ENCODE measurements around the gene NUP93. TPM values are rescaled to one million over a fixed set of nuclear protein-coding genes. Genes with fewer than 3 reads are reported as not detected.
"Not testable (repeated sequence)": the region's sequence is repeated elsewhere in the genome, so short reads cannot be mapped to it uniquely, and the experiment has no call there.

NUP93 gene
- total RNA-seq, 1 experiment from 2014 or later = 87.7 TPM

DNA sequence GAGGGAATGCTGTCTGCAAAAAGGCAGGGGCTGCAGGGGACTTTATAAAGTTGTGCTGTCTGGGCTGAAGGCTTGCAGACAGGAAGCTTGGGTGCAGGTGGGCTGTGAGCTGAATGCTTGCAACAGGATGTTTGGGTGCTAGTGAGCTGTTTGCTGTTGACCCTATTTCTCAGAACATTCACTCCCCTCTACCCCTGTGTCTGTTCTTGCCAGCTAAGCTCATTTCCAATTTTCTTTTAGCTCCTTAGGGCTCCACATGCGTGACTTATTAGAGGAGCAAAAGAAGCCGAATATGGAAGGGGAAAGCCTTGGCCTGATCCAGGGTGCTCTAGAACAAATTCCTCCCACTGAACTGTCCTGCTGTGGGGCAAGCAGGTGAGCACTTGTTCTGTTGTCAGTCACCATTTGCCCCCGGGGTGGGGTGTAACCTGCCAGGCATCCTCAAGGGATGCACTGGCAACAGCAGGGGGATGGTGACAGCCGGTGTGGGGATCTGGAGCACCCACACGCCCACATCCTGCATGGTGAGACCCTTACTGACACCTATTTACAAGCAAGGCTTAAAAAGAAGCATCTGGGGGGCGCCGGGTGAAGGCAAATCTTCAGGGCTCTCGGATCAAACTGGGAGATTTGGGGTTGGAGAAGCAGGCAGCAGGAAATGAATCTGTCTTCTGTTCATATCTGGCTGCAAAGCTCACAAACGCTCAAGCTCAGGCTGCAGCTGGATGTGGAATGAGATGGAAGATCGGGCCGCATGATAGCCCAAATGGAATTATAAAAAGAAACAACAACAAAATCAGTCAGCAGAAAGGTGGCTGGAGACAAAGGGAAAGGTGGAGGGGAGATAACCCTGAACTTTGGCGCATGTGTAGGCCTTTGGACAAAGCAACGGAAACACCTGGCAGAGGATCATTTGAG is 21.1 kb upstream of the NUP93 start:
- no peak for DNase-seq (ENCODE audit: extremely low read depth, low read depth)

DNA sequence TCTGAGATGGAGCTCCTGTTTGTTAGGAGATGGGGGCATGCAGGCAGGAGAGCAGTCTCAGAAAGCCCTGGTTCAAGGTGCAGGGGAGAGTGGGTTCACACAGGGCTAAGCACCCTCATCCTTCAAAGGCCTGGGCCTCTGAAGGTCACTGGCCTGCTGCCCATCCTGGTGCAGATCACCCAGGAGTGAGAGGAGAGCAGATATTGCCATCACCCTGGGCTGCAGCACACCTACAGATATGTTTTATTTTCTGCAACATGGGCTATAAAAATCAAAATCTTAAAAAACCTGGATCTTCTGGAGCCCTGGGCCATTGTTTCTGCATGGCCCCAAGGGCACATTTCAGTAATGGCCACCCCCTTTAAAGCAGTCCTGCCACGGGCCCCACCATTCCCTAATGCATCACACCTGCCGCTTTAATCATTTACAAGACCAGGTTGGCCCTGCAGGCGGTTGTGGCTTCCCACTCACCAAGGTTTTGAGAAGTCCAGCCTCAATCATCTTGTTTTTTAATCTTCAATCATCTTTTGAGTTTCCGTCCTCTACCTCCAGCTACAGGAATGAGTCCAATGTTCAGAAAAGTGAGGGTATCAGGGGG is 20.4 kb upstream of the NUP93 start:
- DNase-seq (ENCODE audit: extremely low read depth, low read depth) = no peak

DNA sequence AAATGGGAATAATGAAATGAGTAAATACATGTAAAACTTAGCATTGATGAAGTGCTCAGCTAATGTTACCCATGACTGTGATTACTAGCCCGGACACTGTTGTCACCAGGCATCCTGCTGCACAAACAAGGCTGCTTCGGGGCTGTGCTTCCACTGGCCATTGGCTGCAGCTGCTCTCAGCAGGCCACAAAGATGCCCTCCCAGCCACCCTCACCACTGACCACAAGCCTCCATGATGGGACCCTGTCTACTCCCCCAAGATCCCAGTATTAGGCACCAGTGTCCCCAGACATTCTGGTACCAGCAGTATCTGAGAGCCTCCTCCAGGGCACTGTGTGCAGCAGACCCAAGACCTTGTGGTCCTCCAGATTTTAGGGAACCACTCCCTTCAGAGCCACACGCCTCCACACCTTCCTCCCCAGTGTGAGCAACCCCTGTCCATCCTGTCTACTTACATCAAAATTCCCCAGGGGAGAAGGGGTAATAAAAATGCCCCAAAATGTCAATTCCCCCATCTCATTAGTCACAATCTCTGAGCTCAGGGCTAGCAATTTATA is 19.7 kb upstream of the NUP93 start:
- DNase-seq (ENCODE audit: extremely low read depth, low read depth) = no peak

DNA sequence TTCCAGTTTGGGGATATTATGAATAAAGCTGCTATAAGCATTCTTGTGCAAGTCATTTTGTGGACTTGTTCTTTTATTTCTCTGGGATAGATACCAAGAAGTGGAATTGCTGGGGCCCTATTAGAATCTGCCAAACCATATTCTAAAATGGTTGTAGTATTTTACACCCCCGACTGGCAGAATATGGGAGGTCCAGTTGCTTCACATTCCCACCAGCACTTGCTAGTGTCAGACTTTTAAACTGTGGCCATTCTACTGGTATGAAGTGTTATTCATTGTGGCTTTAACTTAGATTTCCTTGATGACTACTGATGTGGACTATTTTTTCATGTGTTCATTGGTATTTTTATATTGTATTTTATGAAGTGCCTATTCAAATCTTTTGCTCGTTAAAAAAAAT is 18.1 kb upstream of the NUP93 start:
- no peak for DNase-seq (ENCODE audit: extremely low read depth, low read depth)

DNA sequence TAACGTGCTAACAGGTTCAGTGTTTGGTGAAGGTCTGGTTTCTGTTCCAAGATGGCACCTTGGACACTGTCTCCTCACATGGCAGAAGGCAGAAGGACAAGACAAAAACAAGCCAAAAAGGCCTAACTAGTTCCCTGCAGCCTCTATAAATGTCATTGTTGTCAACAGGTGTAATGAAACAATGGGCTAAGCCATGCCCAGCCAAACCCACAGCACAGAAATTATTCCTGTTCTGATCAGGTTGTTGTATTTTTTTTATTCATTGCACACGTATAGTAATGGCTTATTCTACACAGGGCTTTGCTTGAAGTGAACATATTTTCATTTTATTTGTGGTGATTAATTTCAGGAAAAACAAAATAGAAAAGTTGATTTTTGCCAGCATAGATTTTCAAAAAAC is 16.1 kb upstream of the NUP93 start:
- DNase-seq (ENCODE audit: extremely low read depth, low read depth) = no peak

DNA sequence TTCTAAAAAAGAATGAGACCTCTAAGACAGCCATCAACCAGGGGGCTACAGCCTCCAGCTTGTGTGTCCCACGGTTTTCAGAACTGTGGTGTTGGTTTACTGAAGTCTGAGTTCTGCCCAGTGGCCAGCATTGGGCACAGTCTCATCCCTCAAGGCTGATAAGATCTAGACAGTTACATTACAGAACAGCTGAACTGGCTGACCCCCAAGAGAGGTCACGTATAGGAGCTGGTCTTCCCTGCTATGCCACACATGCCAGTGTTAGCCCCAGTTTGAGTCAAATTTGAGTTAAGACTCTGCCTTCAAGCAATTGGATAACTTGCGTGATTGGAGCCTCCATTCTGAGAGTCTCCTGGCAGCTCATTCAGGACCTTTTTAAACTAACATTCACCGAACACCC is 14.8 kb upstream of the NUP93 start:
- DNase-seq (ENCODE audit: extremely low read depth, low read depth) = no peak

DNA sequence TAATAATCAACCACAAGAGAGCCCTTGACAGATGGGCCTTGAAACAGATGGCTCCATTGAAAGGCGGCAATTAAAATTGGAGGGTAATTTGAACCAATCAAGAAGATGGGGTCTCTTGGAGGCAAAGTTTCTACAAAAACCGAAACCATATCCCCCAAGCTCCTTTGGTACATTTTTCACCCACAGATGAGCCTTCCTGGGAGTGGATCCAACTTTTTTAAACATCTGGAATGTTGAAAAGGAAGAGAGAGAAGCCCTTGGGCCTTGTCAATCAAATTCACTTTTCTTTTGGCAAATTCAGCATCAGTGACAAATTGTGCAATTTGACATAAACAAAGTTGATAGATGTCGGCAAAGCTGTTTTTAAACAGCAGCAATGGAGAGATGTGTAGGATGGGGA is 13.2 kb upstream of the NUP93 start:
- DNase-seq (ENCODE audit: extremely low read depth, low read depth) = no peak

DNA sequence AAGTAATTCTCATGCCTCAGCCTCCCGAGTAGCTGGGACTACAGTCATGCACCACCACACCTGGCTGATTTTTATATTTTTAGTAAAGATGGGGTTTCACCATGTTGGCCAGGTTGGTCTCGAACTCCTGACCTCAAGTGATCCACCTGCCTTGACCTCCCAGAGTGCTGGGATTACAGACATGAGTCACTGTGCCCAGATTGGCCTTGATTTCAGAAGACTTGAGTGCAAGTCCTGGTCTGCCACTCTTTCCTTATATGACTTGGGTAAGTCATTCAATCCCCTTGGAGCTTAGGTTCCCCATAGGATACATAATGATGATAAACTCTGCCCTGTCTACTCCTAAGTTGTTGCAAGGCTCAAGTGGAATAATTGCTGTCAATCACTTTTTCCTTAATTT is 12.4 kb upstream of the NUP93 start:
- not testable (repeated sequence) for DNase-seq (ENCODE audit: extremely low read depth, low read depth)

DNA sequence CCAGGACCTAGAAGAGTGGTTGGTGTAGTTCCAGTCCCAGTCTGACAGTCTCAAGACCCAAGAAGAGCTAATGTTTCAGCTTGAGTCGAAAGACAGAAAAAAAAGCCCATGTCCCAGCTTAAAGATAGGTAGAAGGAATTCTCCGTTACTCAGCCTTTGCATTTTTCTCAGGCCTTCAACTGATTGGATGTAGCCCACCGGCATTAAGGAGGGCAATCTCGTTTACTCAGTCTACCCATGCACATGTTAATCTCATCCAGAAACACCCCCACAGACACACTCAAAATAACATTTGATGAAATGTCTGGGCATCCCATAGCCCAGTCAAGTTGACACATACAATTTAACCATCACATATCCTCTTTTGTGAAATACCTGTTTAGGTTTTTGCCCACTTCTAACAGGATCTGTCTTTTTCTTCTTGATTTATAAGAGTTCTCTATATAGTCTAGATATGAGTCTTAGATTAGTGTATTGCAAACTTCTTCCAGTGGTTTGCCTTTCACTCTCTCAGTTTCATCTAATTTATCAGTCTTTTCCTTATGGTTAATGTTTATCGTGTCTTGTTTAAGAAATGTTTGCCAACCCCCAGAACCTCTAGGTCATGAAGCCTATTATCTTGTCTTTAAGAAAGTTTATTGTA is 7.6 kb upstream of the NUP93 start:
- no peak for DNase-seq (ENCODE audit: extremely low read depth, low read depth)

DNA sequence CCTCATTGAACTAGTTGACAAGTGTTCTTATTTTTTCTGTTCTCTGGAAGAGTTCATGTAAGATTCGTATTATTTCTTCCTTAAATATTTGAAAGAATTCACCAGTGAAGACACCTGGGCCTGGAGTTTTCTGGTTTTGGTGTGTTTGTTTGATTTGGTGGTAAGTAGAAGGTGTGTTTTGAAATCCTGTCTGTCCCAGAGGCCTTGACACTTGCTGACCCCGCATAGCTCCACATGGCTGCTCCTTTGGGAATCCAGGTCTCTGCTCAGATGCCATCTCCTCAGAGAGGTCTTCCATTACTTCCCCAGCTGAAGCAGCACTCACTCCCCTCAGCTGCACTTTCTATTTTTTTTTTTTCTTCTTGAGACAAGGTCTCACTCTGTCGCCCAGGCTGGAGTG is 5.7 kb upstream of the NUP93 start:
- no peak for DNase-seq (ENCODE audit: extremely low read depth, low read depth)

DNA sequence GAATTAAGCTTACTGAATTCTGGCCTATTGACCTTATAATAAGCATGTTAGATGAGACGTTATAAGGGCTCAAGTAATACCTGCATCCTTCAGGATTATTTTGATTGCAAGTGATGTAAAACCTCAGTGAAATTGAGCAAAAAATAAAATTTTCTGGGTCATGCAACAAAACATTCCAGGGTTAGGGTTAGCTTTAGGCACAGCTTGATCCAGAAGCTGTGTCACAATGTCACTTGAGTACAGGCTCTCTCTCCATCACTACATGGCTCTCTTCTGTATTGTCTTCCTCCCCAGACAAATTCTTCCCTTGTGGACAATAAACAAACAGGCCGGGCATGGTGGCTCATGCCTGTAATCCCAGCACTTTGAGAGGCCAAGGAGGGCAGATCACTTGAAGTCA is 3.6 kb upstream of the NUP93 start:
- no peak for DNase-seq (ENCODE audit: extremely low read depth, low read depth)

DNA sequence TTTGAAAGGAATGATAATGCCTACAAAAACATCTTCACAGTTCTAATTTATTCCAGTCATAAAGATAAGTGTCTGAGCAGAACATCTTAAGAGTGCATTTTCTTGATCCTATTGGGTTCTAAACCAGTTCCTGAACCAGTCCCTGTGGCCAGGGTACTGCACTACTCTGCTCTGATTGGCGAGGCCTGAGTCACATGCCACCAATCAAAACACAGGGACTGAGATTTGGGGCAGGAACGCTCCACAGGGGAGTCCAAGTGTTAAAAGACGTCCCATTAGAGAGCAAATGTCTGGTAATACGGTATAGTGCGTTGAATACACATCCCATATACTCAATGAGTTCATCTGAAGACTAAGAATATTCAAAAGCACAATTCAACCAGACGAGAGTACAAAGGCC is 3.0 kb upstream of the NUP93 start:
- DNase-seq (ENCODE audit: extremely low read depth, low read depth) = no peak

DNA sequence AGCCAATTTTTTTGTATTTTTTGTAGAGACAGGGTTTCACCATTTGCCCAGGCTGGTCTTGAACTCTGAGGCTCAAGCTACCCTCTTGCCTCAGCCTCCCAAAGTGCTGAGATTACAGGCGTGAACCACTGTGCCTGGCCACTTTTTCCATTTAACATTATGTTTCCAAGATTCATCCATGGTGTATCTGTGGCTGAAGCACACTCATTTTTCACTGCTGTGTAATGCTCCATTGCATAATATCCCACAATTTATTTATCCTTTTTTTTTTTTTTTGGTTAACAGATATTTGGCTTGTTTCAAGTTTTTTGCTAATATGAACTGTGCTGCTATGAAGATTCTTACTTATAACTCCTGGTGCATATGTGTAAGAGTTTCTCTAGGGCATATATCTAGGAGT is 1.9 kb upstream of the NUP93 start:
- DNase-seq (ENCODE audit: extremely low read depth, low read depth) = no peak

DNA sequence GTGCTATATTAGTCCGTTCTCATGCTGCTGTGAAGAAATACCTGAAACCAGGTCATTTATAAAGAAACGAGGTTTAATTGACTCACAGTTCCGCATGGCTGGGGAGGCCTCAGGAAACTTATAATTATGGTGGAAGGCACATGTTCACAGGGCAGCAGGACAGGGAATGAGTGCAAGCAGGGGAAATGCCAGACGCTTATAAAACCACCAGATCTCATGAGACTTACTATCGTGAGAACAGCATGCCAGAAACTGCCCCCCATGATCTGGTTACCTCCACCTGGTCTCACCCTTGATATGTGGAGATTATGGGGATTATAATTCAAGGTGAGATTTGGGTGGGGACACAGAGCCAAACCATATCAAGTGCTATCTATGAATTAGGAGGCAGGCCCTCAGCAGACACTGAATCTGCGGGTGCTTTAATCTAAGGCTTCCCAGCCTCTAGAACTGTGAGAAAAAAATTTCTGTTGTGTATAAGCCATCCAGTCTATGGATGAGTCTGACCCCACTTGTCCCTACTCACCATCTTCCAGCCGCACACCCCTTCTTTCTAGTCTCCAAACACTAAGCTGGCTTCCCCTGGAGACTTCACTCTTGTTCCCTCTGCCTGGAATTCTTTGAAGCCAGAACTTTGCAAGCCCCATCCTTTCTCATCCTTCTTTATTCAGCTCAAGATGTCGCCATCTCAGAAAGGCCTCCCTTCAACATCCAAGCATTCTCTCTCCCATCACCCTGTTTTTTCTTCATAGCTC is 772 bp upstream of the NUP93 start:
- DNase-seq (ENCODE audit: extremely low read depth, low read depth) = no peak

DNA sequence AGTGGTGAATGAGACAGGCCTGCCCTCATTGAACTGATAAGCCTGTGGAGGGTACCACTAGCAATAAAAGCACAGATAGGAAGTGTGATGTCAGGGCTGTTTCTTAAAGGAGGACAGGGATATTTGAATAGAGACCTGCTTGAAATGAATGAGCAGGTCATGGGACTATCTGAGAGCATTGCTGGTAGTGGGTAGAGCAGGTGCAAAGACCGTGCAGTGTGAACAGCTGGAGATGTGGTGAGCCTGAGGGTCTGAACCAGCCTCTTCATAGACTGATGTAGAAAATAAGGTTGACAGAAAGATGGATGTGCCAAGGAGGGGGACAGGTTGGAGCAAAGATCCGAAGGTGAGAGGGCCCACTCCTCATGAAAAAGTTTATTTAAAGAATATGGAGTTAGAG is 2.4 kb downstream of the NUP93 start:
- DNase-seq (ENCODE audit: extremely low read depth, low read depth) = no peak

DNA sequence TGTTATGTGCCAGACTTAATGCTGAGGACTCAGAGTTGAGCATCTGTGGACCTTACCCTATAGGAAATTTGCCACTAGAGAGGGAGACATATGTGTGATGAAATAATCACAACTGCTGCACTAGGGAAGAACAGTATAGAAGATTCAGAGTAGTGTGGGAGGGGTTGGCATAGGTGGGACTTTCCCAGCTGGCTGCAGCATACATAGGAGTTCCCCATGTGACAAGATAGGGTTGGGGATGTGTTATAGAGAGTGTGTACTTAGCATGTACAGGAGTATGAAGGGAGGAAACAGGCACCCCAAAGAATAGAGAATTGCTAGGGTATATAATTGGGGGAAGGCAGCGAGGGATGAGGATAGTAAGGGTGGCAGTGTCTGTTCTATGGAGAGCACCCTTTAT is 2.9 kb downstream of the NUP93 start:
- no peak for DNase-seq (ENCODE audit: extremely low read depth, low read depth)

DNA sequence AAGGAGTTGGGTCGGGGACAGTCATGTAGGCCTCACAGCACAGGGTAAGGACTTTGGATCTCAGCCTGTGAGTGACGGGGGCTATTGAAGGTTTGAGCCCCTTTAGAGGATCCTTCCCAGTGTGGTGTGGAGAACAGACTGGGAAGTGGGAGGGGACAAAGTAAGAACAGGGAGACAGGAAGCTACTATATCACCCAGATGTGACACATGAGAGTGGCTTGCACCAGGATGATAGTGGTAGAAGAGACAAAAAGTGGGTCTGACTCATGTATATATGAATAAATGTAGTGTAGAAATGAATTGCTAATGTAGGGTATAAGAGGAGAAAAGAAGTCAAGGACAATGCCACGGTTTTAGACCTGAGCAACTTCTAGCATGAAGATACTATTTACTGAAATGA is 4.5 kb downstream of the NUP93 start:
- DNase-seq (ENCODE audit: extremely low read depth, low read depth) = no peak

DNA sequence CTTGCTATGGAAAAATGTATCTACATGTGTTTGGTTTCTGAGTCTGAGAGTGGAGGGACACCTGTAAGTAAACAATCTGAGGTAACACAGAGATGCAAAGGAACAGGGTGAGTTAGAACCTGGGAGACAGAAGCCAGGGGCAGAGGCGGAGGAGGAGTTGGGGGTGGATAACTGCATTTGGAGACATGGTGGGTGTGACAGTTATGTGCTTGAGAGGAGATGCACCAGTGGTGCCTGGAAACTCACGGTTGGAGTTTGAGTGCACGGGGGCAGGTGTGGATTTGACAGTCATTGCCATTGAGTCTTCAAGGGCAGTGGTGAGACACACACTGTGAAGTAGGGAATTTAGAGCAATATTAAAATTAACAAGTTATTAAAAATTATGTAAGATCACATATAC is 6.5 kb downstream of the NUP93 start:
- DNase-seq (ENCODE audit: extremely low read depth, low read depth) = no peak

DNA sequence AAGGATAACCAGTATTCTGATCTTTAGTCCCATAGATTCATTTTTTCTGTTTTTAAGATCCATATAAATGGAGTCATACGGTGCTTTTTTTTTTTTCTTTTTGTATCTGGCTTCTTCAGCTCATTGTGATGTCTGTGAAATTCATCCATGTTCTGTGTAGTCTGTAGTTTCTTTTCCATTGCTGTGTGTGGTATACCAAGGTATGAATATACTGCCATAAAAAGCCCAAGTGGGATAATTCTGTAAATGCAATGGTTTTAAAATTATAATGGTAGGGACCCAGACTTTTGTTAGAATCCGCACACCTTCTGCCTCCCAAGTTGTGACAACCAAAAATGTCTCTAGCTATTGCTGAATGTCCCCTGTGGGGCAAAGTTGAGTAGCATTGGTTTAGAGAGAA is 7.6 kb downstream of the NUP93 start:
- DNase-seq (ENCODE audit: extremely low read depth, low read depth) = no peak

DNA sequence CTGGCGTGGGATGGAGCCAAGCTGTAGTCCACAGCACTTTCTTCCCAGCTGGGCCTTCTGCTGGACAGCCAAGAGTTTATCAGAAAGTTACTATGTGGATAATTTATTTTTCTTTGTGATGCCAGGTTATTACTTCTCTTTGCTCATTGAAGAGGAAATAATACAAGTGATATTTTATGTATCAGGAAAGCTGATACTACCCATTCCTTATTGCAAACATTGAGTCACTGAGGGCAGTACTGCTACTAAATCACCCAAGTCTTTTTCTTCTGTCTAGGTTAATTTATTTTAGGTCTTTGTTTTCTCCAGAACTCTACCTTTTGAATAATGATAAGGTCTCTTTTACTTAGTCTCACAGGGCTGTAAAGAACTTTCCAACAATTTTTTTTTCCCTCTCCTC is 8.3 kb downstream of the NUP93 start:
- no peak for DNase-seq (ENCODE audit: extremely low read depth, low read depth)

DNA sequence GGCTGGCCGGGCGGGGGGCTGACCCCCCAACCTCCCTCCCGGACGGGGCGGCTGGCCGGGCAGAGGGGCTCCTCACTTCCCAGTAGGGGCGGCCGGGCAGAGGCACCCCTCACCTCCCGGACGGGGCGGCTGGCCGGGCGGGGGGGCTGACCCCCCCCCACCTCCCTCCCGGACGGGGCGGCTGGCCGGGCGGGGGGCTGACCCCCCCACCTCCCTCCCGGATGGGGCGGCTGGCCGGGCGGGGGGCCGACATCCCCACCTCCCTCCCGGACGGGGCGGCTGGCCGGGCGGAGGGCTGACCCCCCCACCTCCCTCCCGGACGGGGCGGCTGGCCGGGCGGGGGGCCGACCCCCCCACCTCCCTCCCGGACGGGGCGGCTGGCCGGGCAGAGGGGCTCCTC is 9.4 kb downstream of the NUP93 start:
- DNase-seq (ENCODE audit: extremely low read depth, low read depth) = not testable (repeated sequence)
